Coronary artery (tissue), 2 donors: ENCODE measurements around the gene UBE2I.

Source experiments
- DNase-seq: peaks from one replicate; pipeline ENCODE4 v3.0.0-alpha.2; 2017; ENCODE audit warnings: low spot score
- H3K27ac ChIP-seq, 2 donors: fragments of 200-600 bp; sonication (generic); one replicate each; pipeline ENCODE4 v1.5.1; 2016 to 2019
- H3K4me3 ChIP-seq: fragments of 200-600 bp; sonication (generic); 2 replicates; pipeline ENCODE4 v1.5.1; 2016; ENCODE audit warnings: mild to moderate bottlenecking, moderate library complexity
- CTCF ChIP-seq: fragments of 200-600 bp; sonication (generic); IDR thresholded peaks from one replicate; pipeline ENCODE4 v1.5.1; 2019; ENCODE audit warnings: antibody characterized with exemption

UBE2I gene

GRCh38 chr16:1308977-1309885, at the start of gene UBE2I:
UBE2I (plus strand) TSS chr16:1309636; CDS start chr16:1314031, 4,395 bp downstream.
- TF ChIP-seq CTCF = no peak
- peak; percentile 98 for DNase-seq
- Histone ChIP-seq H3K27ac (peak within 1 kb of the TSS; percentile 96 to 97), H3K4me3 (peak within 1 kb of the TSS; percentile 78)

- no peak for TF ChIP-seq CTCF
- no peak overlapping the region for H3K4me3 ChIP-seq
- no peak for DNase-seq
These were observed 49.7 kb upstream of the UBE2I start for GRCh38 chr16:1259760-1260068.

GRCh38 chr16:1260101-1260680, 49.2 kb upstream of the UBE2I start:
- Histone ChIP-seq H3K4me3 (no peak overlapping the region), H3K27ac (no peak overlapping the region)
- DNase-seq = no peak
- TF ChIP-seq CTCF = no peak

More at GRCh38 chr16:1259760-1260068, 49.7 kb upstream of the UBE2I start:
- H3K27ac ChIP-seq = no peak overlapping the region

- DNase-seq = no peak
- no peak for TF ChIP-seq CTCF
These were observed 48.1 kb upstream of the UBE2I start for GRCh38 chr16:1261131-1261892.

GRCh38 chr16:1262210-1262845, 47.1 kb upstream of the UBE2I start:
- no peak overlapping the region for H3K27ac ChIP-seq
- DNase-seq = no peak
- H3K4me3 ChIP-seq = no peak overlapping the region
- no peak for TF ChIP-seq CTCF

More at GRCh38 chr16:1261131-1261892, 48.1 kb upstream of the UBE2I start:
- Histone ChIP-seq H3K4me3 (no peak overlapping the region), H3K27ac (no peak overlapping the region)

GRCh38 chr16:1262846-1263221, 46.6 kb upstream of the UBE2I start:
- no peak overlapping the region for H3K27ac ChIP-seq
- TF ChIP-seq CTCF = no peak
- no peak overlapping the region for H3K4me3 ChIP-seq
- no peak for DNase-seq
